Measurements from ENCODE around the gene TSFM.

GRCh38 chr12:57783861-57784260, 1.3 kb downstream of the TSFM start:
- no peak for TF ChIP-seq CTCF (IDR thresholded peaks at IDR 0.05)
- no peak for TF ChIP-seq POLR2A (IDR thresholded peaks at IDR 0.05)

All from lower leg skin (tissue), 3 donors.